AG04450 (cell line): Measurements from ENCODE around the gene JMJD6. TPM values are rescaled to one million over a fixed set of nuclear protein-coding genes. Genes with fewer than 3 reads are reported as not detected.

Experiments
- CTCF ChIA-PET: fragments of 300-600, 350-600 bp; formaldehyde crosslinking; extraction: SDS; loops from one replicate; lab custom pipeline; 2022; ENCODE audit warnings: antibody characterized with exemption, inconsistent platforms; lab: Charles Lee
- POLR2A ChIA-PET: fragments of 350-600 bp; formaldehyde crosslinking; extraction: SDS; loops from one replicate; lab custom pipeline; 2021; ENCODE audit warnings: antibody characterized with exemption, inconsistent platforms; lab: Yijun Ruan, JAX
- DNase-seq: peaks from one replicate; pipeline ENCODE4 v3.0.0-alpha.2; 2011; ENCODE audit warnings: low read depth, low spot score
- H3K27ac ChIP-seq: one replicate; pipeline ENCODE4 v1.5.1; 2012; ENCODE audit warnings: low read depth, low read length, control low read depth
- H3K27me3 ChIP-seq: one replicate; pipeline ENCODE4 v1.6.0; 2012; ENCODE audit warnings: low read length; ENCODE audit not compliant: control insufficient read depth, insufficient read depth
- H3K4me3 ChIP-seq: 2 replicates; pipeline ENCODE4 v1.5.1; 2011; ENCODE audit warnings: mild to moderate bottlenecking, low read depth, low read length, control low read depth
- H3K9me3 ChIP-seq: 2 replicates; pipeline ENCODE4 v1.5.1; 2012; ENCODE audit warnings: low read length; ENCODE audit not compliant: control insufficient read depth, insufficient read depth
- CTCF ChIP-seq: IDR thresholded peaks from 2 replicates; pipeline ENCODE4 v1.5.1; 2011; ENCODE audit warnings: low read depth, low read length, control low read depth, inconsistent platforms
- polyA plus RNA-seq: library from polyadenylated mRNA; depleted of rRNA; stranded (reverse); fragments of >200 nt; gene quantifications from 2 replicates; pipeline ENCODE4 v1.2.3, GENCODE V29; 2011

JMJD6 gene
- polyA plus RNA-seq, 1 experiment = 12.4 TPM

DNA sequence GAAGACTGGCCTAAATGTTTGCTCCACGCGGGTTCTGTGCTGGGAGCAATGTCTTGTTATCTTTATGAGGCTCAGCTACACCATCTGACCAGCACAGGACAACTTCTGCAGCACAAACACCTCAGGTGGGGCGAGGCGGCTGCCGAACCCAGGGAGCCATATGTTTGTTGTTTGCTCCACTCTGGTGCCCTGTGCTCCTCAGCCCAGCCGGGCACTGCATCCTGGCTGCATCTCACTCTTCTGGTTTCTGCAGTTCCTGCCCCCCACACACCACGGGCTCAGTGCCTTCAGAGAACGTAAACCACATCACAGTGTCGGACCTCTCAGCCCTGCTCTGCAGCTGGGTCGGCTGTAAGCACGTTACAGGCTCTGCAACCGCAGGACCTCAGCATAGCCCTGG is 48.1 kb downstream of the JMJD6 start:
- POLR2A ChIA-PET = no interaction called here
- Histone ChIP-seq H3K4me3 (no peak overlapping the region), H3K9me3 (no peaks in the 10 kb centered on the region), H3K27me3 (no peaks in the 10 kb centered on the region), H3K27ac (no peak overlapping the region)
- DNase-seq = no peak
- CTCF ChIA-PET = interaction anchor here (1.1 kb wide), 1 partner anchor 54 kb away, joined by 3 read pairs; no protein-coding TSS in a partner anchor
- no peak for TF ChIP-seq CTCF

DNA sequence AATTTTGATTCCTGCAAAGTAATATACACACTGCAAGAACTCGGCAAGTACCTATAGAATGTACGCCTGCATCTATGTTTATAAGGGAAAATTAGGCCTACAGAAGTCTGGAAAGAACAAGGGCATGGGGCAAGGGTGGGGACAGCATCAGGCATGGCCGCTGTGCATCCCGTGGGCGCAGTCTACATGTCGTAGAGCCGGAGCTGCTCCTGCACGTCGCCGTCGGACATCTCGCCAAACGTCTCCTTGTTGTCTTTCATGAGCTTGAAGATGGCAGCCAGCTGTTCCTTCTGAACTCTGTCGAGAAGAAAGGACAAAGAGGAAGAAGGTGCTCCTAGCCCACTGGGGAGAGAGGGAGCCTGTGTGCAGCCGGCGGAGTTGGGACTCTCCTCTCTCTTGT is 49.0 kb downstream of the JMJD6 start:
- no peaks in the 10 kb centered on the region for H3K27me3 ChIP-seq
- no peak overlapping the region for H3K27ac ChIP-seq
- ChIA-PET CTCF (interaction anchor here (1.1 kb wide), 1 partner anchor 54 kb away, joined by 3 read pairs; no protein-coding TSS in a partner anchor), POLR2A (no interaction called here)
- H3K9me3 ChIP-seq = no peaks in the 10 kb centered on the region
- H3K4me3 ChIP-seq = no peak overlapping the region
- TF ChIP-seq CTCF = no peak
- DNase-seq = no peak

GRCh38 chr17:76676629-76677028 is 49.8 kb downstream of the JMJD6 start:
- TF ChIP-seq CTCF = no peak
- Histone ChIP-seq H3K4me3 (no peak overlapping the region), H3K27ac (no peak overlapping the region), H3K9me3 (no peaks in the 10 kb centered on the region), H3K27me3 (no peaks in the 10 kb centered on the region)
- no peak for DNase-seq
- ChIA-PET CTCF (no interaction called here), POLR2A (no interaction called here)

DNA sequence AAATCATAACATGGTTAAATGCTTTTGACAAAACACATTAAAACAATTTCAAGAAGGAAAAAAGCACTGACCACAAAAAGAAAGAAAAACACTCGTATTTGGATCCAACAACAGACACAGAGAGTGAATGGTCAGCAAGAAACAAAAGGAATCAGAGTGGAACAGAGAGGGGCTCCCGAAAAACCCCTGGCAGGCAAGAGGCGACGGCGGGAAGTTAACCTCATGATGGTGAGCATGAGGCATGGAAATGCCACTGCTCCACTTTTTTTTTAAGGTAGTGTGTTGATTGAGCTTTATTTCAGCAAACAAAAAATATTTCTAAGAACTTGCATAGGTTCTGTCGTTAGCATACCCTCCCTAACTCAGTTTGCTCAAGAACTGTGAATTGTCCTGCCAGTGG is 50.8 kb downstream of the JMJD6 start:
- no peak for TF ChIP-seq CTCF
- POLR2A ChIA-PET = no interaction called here

GRCh38 chr17:76674600-76674999 is 51.8 kb downstream of the JMJD6 start:
- Histone ChIP-seq H3K27ac (no peak overlapping the region), H3K27me3 (no peaks in the 10 kb centered on the region), H3K4me3 (no peak overlapping the region), H3K9me3 (no peaks in the 10 kb centered on the region)
- CTCF ChIA-PET = interaction anchor here (1.5 kb wide), 1 partner anchor 152 kb away, joined by 5 read pairs; no protein-coding TSS in a partner anchor
- POLR2A ChIA-PET = interaction anchor here (0.6 kb wide), 1 partner anchor 175 kb away, joined by 9 read pairs; no protein-coding TSS in a partner anchor
- no peak for TF ChIP-seq CTCF
- no peak for DNase-seq

More for the DNA sequence above, 50.8 kb downstream of the JMJD6 start:
- H3K27ac ChIP-seq = no peak overlapping the region
- CTCF ChIA-PET = no interaction called here
- no peaks in the 10 kb centered on the region for H3K9me3 ChIP-seq
- DNase-seq = no peak
- no peak overlapping the region for H3K4me3 ChIP-seq
- no peaks in the 10 kb centered on the region for H3K27me3 ChIP-seq
